ENCODE results near the gene MAP3K7.

Gene MAP3K7

GRCh38 chr6:90610751-90611542 lies 24.1 kb upstream of the MAP3K7 start:
- TF ChIP-seq TARDBP (IDR thresholded peaks at IDR 0.05) (no peak), ZNF384 (IDR thresholded peaks at IDR 0.05) (no peak), CTBP1 (IDR thresholded peaks at IDR 0.05; ENCODE audit: borderline replicate concordance) (0 out of 2 replicates have a peak, but pooled peaks have one; percentile 39), ARNT (IDR thresholded peaks at IDR 0.05) (no peak), L3MBTL2 (conservative IDR thresholded peaks at IDR 0.05) (peak; percentile 64)
- DNase-seq (ENCODE audit: extremely low spot score), result peak; percentile 53
- ChIA-PET CTCF (interaction anchor here (0.6 to 1.7 kb wide), 9 partner anchors 8 to 470 kb away, joined by 3 to 8 read pairs (median 5); no protein-coding TSS in a partner anchor), POLR2A (interaction anchor here (0.6 to 2.7 kb wide), 12 partner anchors 9 to 284 kb away, joined by 3 to 10 read pairs (median 4); partner anchors contain the start of gene MAP3K7)

- CTCF ChIA-PET, result interaction anchor here (0.6 to 1.7 kb wide), 10 partner anchors 9 to 1783 kb away, joined by 3 to 7 read pairs (median 4); no protein-coding TSS in a partner anchor
- no peak for TF ChIP-seq TARDBP (IDR thresholded peaks at IDR 0.05)
- no peak for TF ChIP-seq ZNF384 (IDR thresholded peaks at IDR 0.05)
- no peak for TF ChIP-seq PKNOX1 (IDR thresholded peaks at IDR 0.05)
- TF ChIP-seq NFRKB (IDR thresholded peaks at IDR 0.05), result no peak
- no peak for TF ChIP-seq L3MBTL2 (conservative IDR thresholded peaks at IDR 0.05)
- TF ChIP-seq FOXA1 (IDR thresholded peaks at IDR 0.05), result no peak
- no peak for TF ChIP-seq SUZ12 (IDR thresholded peaks at IDR 0.05)
- no peak for TF ChIP-seq FOXK2 (IDR thresholded peaks at IDR 0.05)
- TF ChIP-seq CTBP1 (IDR thresholded peaks at IDR 0.05; ENCODE audit: borderline replicate concordance), result no peak
- no peak for TF ChIP-seq ARNT (IDR thresholded peaks at IDR 0.05)
- TF ChIP-seq LEF1 (IDR thresholded peaks at IDR 0.05; ENCODE audit: borderline replicate concordance), result no peak
- TF ChIP-seq ELF4 (IDR thresholded peaks at IDR 0.05), result no peak
- TF ChIP-seq SP1 (IDR thresholded peaks at IDR 0.05), result no peak
- no peak for TF ChIP-seq BHLHE40 (IDR thresholded peaks at IDR 0.05; ENCODE audit: borderline replicate concordance)
- peak; percentile 37 for DNase-seq (ENCODE audit: extremely low spot score)
- POLR2A ChIA-PET, result interaction anchor here (0.6 to 2.7 kb wide), 13 partner anchors 9 to 284 kb away, joined by 3 to 10 read pairs (median 4); partner anchors contain the start of gene MAP3K7
Measured at GRCh38 chr6:90610301-90610750, 23.5 kb upstream of the MAP3K7 start.

- DNase-seq (ENCODE audit: extremely low spot score), result no peak
- ChIA-PET CTCF (no interaction called here), POLR2A (no interaction called here)
- TF ChIP-seq LEF1 (IDR thresholded peaks at IDR 0.05; ENCODE audit: borderline replicate concordance) (no peak), BHLHE40 (IDR thresholded peaks at IDR 0.05; ENCODE audit: borderline replicate concordance) (no peak), CTBP1 (IDR thresholded peaks at IDR 0.05; ENCODE audit: borderline replicate concordance) (no peak), SP1 (IDR thresholded peaks at IDR 0.05) (no peak), ELF4 (IDR thresholded peaks at IDR 0.05) (no peak), ARNT (IDR thresholded peaks at IDR 0.05) (no peak), L3MBTL2 (conservative IDR thresholded peaks at IDR 0.05) (no peak), HDGF (IDR thresholded peaks at IDR 0.05; ENCODE audit: borderline replicate concordance) (no peak), FOXM1 (IDR thresholded peaks at IDR 0.05; ENCODE audit: borderline replicate concordance) (no peak), SUZ12 (IDR thresholded peaks at IDR 0.05) (no peak), ZNF384 (IDR thresholded peaks at IDR 0.05) (no peak), PKNOX1 (IDR thresholded peaks at IDR 0.05) (no peak), FOXK2 (IDR thresholded peaks at IDR 0.05) (no peak), FOXA1 (IDR thresholded peaks at IDR 0.05) (no peak), TARDBP (IDR thresholded peaks at IDR 0.05) (no peak), NFRKB (IDR thresholded peaks at IDR 0.05) (no peak)
Measured at GRCh38 chr6:90605749-90606340, 19.0 kb upstream of the MAP3K7 start.

- POLR2A ChIA-PET, result interaction anchor here (1.5 kb wide), 1 partner anchor 17 kb away, joined by 11 read pairs; the partner anchor contains the start of gene MAP3K7
- DNase-seq (ENCODE audit: extremely low spot score), result no peak
- CTCF ChIA-PET, result no interaction called here
- no peak for TF ChIP-seq L3MBTL2 (conservative IDR thresholded peaks at IDR 0.05)
- TF ChIP-seq FOXK2 (IDR thresholded peaks at IDR 0.05), result no peak
- no peak for TF ChIP-seq ZNF384 (IDR thresholded peaks at IDR 0.05)
- TF ChIP-seq TARDBP (IDR thresholded peaks at IDR 0.05), result no peak
- TF ChIP-seq HDGF (IDR thresholded peaks at IDR 0.05; ENCODE audit: borderline replicate concordance), result no peak
- no peak for TF ChIP-seq FOXA1 (IDR thresholded peaks at IDR 0.05)
- TF ChIP-seq ELF4 (IDR thresholded peaks at IDR 0.05), result no peak
- no peak for TF ChIP-seq CTBP1 (IDR thresholded peaks at IDR 0.05; ENCODE audit: borderline replicate concordance)
- no peak for TF ChIP-seq LEF1 (IDR thresholded peaks at IDR 0.05; ENCODE audit: borderline replicate concordance)
- no peak for TF ChIP-seq BHLHE40 (IDR thresholded peaks at IDR 0.05; ENCODE audit: borderline replicate concordance)
- no peak for TF ChIP-seq SP1 (IDR thresholded peaks at IDR 0.05)
- TF ChIP-seq FOXM1 (IDR thresholded peaks at IDR 0.05; ENCODE audit: borderline replicate concordance), result no peak
Measured at GRCh38 chr6:90604546-90604945, 17.7 kb upstream of the MAP3K7 start.

- no peak for TF ChIP-seq ARNT (IDR thresholded peaks at IDR 0.05)
- no peak for TF ChIP-seq NFRKB (IDR thresholded peaks at IDR 0.05)
- no peak for TF ChIP-seq SUZ12 (IDR thresholded peaks at IDR 0.05)
- TF ChIP-seq L3MBTL2 (conservative IDR thresholded peaks at IDR 0.05), result no peak
- no peak for TF ChIP-seq LEF1 (IDR thresholded peaks at IDR 0.05; ENCODE audit: borderline replicate concordance)
- no peak for TF ChIP-seq HDGF (IDR thresholded peaks at IDR 0.05; ENCODE audit: borderline replicate concordance)
- TF ChIP-seq CTBP1 (IDR thresholded peaks at IDR 0.05; ENCODE audit: borderline replicate concordance), result no peak
- no peak for TF ChIP-seq FOXM1 (IDR thresholded peaks at IDR 0.05; ENCODE audit: borderline replicate concordance)
- TF ChIP-seq ELF4 (IDR thresholded peaks at IDR 0.05), result no peak
- no peak for TF ChIP-seq FOXK2 (IDR thresholded peaks at IDR 0.05)
- TF ChIP-seq ZNF384 (IDR thresholded peaks at IDR 0.05), result no peak
- no peak for TF ChIP-seq PKNOX1 (IDR thresholded peaks at IDR 0.05)
- no peak for TF ChIP-seq FOXA1 (IDR thresholded peaks at IDR 0.05)
- TF ChIP-seq BHLHE40 (IDR thresholded peaks at IDR 0.05; ENCODE audit: borderline replicate concordance), result no peak
- TF ChIP-seq TARDBP (IDR thresholded peaks at IDR 0.05), result no peak
- DNase-seq (ENCODE audit: extremely low spot score), result no peak
- CTCF ChIA-PET, result no interaction called here
- POLR2A ChIA-PET, result interaction anchor here (0.9 kb wide), 1 partner anchor 12 kb away, joined by 4 read pairs; the partner anchor contains the start of gene MAP3K7
Measured at GRCh38 chr6:90599151-90599550, 12.3 kb upstream of the MAP3K7 start.

All from HEK293T (cell line).